Renal cortex interstitium (tissue), 15 donors: ENCODE results near the gene GOLGA8B. TPM values are rescaled to one million over a fixed set of nuclear protein-coding genes. Genes with fewer than 3 reads are reported as not detected.
"Not testable (repeated sequence)": the region's sequence is repeated elsewhere in the genome, so short reads cannot be mapped to it uniquely, and the experiment has no call there.

ENCODE experiments used
- DNase-seq, 11 donors: peaks; one replicate each; pipeline ENCODE4 v3.0.0-alpha.2; 2013; ENCODE audit warnings: low read depth in 9 of 11, low spot score in 4 of 11; ENCODE audit errors: extremely low read depth in 1 of 11
- long read RNA-seq, 16 experiments: transcript quantifications; one replicate each; lab custom pipeline, GENCODE V29; 2026
- polyA plus RNA-seq, 3 donors: library from polyadenylated mRNA; unstranded; fragments of 120-200 nt; gene quantifications; one replicate each; pipeline ENCODE4 v1.2.1, GENCODE V29; 2013; ENCODE audit not compliant: insufficient read length in 3 of 3

The GOLGA8B gene, protein sequence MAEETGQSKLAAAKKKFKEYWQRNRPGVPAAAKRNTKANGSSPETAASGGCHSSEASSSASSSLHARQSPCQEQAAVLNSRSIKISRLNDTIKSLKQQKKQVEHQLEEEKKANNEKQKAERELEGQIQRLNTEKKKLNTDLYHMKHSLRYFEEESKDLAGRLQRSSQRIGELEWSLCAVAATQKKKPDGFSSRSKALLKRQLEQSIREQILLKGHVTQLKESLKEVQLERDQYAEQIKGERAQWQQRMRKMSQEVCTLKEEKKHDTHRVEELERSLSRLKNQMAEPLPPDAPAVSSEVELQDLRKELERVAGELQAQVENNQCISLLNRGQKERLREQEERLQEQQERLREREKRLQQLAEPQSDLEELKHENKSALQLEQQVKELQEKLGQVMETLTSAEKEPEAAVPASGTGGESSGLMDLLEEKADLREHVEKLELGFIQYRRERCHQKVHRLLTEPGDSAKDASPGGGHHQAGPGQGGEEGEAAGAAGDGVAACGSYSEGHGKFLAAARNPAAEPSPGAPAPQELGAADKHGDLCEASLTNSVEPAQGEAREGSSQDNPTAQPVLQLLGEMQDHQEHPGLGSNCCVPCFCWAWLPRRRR
- 100 to 1,000 TPM in 2 of 3 donors, 10 to 100 TPM in 1; 77.9 to 243 (median 136) TPM for polyA plus RNA-seq
- long read RNA-seq, donor 1, partial matches to known transcripts, result 11 of 12 reads
- long read RNA-seq, donor 1, other reads (novel, unspliced or antisense), result 0 of 12 reads
- long read RNA-seq, donor 2, partial matches to known transcripts, result 0 of 1 reads
- long read RNA-seq, donor 2, other reads (novel, unspliced or antisense), result 0 of 1 reads
- long read RNA-seq, donor 3, result 0 reads
- long read RNA-seq, donor 4, partial matches to known transcripts, result 0 of 1 reads
- long read RNA-seq, donor 4, other reads (novel, unspliced or antisense), result 0 of 1 reads
- long read RNA-seq, donor 5, result 0 reads
- long read RNA-seq, donor 6, partial matches to known transcripts, result 11 of 14 reads
- long read RNA-seq, donor 6, other reads (novel, unspliced or antisense), result 0 of 14 reads
- long read RNA-seq, donor 7, full-length matches to known transcripts, result 1 of 1 reads
- long read RNA-seq, donor 7, partial matches to known transcripts, result 0 of 1 reads
- long read RNA-seq, donor 7, other reads (novel, unspliced or antisense), result 0 of 1 reads
- long read RNA-seq, donor 8, result 0 reads
- long read RNA-seq, donor 9, result 0 reads
- long read RNA-seq, donor 10, result 0 reads
- long read RNA-seq, donor 11, full-length matches to known transcripts, result 1 of 1 reads
- long read RNA-seq, donor 11, partial matches to known transcripts, result 0 of 1 reads
- long read RNA-seq, donor 11, other reads (novel, unspliced or antisense), result 0 of 1 reads
- long read RNA-seq, donor 12, partial matches to known transcripts, result 7 of 10 reads
- long read RNA-seq, donor 12, other reads (novel, unspliced or antisense), result 0 of 10 reads
- long read RNA-seq, donor 13, result 0 reads
- long read RNA-seq, donor 14, partial matches to known transcripts, result 11 of 11 reads
- long read RNA-seq, donor 14, other reads (novel, unspliced or antisense), result 0 of 11 reads
- long read RNA-seq, donor 15, partial matches to known transcripts, result 0 of 2 reads
- long read RNA-seq, donor 15, other reads (novel, unspliced or antisense), result 0 of 2 reads
- long read RNA-seq, donor 16, full-length matches to known transcripts, result 6 of 25 reads
- long read RNA-seq, donor 16, partial matches to known transcripts, result 19 of 25 reads
- long read RNA-seq, donor 16, other reads (novel, unspliced or antisense), result 0 of 25 reads

DNA sequence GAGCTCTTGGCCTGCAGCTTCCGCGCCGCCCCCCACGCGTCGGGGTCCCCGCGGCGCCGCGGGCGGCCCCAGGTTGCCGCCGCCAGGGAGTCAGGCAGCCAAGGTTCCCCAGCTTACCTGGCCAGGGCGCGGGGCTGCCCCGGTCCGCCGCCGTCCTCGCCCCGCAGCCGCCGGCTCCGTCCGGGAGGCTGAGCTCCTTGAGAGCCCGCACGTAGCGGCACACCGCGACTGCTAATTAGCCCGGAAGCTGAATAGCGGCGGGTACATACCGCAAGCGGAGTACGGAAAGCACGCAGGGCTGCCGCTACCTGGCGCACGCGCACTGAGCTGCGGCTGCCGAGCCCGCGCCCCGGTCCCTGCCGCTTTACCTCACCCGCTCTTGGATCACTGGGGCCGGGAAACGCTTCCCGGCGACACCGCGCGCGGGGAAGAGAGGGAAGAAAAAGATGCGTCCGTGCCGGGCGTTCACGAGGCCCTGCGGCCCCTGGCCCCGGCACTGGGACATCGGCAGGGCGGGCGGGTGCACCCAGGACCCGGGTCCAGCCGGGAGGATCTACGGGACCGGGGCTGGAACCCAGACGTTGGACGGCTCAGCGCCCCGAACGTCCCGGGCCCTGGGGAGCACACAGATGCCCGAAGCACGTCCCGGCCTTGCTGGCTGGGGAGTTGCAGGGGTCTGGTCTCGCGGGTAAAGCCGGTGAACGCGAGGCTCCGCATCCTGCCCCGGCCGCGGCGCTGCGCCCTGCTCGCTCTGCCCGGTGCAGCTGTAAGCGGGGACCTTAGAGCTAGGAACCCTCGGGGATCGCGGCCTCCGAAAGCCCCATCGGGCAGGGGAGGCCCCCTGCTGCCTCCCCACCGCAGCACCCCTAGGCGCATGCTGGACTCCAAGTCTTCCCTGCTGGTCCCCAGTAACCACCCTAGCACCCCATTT, at the start of gene GOLGA8B:
Gene GOLGA8B, minus strand, starts transcription at position 253 of the 931 bp plus-strand sequence. CDS start 47,739 bp downstream, outside the sequence.
- peak in 8 of 11 donors; percentile 41 to 67 (median 58) for DNase-seq

DNA sequence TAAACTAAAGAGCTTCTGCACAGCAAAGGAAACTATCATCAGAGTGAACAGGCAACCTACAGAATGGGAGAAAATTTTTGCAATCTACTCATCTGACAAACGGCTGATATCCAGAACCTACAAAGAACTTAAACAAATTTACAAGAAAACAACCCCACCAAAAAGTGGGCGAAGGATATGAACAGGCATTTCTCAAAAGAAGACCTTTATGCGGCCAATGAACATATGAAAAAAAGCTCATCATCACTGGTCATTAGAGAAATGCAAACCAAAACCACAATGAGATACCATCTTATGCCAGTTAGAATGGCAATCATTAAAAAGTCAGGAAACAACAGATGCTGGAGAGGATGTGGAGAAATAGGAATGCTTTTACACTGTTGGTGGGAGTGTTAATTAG, 49.7 kb upstream of the GOLGA8B start:
- not testable (repeated sequence) for DNase-seq

DNA sequence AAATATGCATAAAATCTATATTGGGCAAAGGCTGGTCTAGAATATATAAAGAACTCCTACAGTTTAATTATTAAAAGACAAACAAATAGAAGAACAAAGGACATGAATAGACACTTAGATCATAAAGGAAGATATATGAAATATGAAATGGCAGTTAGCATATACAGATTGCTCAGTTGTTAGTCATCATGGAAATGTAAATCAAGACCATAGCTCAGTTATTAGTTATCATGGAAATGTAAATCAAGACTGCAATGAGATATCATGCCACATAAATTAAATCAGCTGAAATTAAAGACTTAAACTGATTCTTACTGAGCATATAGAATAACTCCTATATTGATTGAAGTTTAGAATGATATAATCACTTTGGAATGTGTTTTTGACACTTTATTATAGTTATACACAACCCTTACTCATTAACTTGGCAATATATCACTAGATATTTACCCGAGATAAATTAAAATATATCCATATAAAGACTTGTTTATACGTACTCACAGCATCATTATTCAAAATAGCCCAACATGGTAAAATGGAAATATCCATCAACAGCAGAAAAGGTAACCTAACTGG, 45.2 kb upstream of the GOLGA8B start:
- no peak for DNase-seq

DNA sequence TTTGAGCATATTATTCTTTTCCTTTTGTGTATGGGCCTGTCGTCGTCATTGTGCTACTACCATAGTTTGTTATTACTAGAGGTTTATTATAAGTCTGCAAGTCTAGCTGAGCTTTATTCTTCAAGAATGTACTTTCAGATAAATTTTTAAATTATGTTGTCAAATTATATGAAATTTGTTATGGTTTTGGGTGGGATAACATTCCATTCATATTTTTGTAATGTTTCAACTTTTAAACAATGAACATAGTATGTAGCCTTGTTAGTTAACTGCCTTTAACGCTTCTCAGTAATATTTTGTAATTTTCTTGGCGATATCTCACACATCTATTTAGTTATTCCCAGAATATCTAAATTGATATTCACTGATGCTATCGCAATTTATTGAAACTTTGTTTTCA, 41.6 kb upstream of the GOLGA8B start:
- no peak for DNase-seq

DNA sequence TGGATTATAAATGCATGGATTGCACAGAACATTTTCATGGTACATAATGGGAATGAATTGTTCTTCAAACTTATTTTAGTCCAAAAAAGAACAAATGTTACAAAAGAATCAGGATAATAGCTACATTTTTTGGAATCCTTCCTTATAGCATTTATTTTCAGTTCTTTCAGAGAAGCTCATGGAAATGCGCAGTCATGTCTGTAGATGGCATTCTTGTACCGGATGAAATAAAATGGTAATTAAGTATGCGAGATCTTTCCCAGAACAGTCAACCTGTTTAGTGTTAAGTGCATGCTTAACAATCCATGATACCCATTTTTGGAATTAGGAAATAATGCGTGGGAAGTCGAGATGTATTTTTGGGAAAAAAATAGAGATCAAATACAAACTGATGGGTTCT, 38.2 kb upstream of the GOLGA8B start:
- DNase-seq, result peak in 1 of 11 donors; percentile 20

DNA sequence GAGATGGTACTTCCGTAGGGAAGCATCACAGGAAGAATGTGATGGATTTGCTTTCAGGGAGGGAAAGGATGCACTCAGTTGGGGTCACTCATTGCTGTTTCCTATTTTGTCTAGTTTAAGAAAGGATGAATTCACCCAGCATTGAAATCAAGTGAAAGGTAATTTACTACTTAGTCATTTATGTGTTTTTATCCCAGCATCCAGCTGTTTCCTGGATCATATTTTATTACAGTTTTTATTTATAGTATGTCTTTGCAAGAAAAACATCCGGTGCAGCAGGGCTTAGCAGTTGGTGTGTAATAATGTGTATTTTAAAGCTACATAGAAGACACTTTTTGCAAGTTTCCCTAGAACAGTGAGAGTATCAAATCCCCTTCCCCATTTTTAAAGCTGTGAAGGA, 37.4 kb upstream of the GOLGA8B start:
- DNase-seq, result peak in 3 of 11 donors; percentile 20 to 41 (median 35)

DNA sequence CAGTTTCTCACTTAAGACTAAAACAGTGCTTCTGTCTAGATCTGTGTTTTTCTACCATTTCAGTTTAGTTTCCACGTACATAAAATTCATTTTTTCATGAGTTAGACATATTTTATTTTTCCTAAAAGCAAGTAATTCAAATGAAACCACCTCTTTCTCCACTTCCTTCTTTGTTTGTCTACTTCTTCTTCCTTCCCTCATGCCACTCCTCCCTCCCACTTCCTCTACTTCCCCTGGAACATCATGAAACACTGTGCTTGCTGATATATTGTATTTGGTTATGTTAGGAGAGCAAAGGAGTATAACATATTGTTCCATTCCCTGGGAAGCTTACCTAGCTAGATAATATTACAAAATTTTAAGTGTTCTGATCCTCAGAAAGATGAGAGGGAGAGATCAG, 36.7 kb upstream of the GOLGA8B start:
- no peak for DNase-seq

DNA sequence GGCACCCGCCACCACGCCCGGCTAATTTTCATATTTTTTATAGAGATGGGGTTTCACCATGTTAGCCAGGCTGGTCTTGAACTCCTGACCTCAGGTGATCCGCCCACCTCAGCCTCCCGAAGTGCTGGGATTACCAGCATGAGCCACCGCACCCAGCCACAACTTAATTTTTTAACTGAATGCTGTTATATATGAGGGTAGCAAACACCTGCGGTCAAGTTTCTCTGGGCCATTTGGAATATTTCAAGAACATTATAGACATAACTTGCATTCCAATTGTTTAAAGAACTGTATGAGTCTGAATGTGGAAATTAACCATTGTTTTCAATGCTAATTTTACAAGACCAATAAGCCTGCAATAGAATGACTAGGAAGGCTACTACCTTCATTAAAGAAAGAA, 35.7 kb upstream of the GOLGA8B start:
- no peak for DNase-seq

DNA sequence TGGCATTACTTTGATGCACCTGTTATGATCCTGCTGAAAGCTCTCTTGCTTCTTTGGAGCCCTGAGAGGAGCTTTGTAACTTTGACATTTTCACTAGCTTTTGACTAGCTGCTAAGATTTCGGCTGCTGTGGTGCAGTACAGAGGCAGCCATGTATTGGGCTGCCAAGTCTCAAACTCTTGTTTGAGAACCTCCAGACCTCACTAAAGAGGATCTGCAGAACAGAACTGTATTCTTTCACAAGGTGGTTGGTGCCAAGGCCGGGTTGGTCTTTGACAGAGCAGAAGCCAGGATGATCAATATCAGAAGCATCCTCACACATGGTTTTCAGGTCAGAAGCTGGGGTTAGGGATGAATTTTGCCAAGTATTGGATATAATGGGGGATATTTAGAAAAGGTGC, 34.6 kb upstream of the GOLGA8B start:
- DNase-seq, result no peak

DNA sequence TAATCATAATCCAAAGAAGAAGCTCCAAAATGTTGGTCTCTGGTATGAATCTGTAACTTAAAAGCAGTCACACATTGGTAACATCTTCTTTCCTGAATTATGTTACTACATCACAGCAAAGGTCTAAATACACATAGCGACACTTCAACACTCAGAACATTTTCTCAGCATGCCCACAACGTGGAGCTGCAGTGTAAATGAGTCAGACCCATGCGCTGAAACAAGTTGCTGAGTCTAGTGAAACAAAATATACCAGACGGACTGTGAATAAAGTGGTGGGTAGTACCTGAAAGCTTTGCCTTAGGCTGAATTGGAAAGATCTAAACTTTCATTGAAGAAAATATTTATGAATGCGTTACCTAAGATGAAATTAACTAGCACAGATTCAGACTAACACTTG, 33.2 kb upstream of the GOLGA8B start:
- DNase-seq, result peak in 4 of 11 donors; percentile 21 to 34 (median 28)

DNA sequence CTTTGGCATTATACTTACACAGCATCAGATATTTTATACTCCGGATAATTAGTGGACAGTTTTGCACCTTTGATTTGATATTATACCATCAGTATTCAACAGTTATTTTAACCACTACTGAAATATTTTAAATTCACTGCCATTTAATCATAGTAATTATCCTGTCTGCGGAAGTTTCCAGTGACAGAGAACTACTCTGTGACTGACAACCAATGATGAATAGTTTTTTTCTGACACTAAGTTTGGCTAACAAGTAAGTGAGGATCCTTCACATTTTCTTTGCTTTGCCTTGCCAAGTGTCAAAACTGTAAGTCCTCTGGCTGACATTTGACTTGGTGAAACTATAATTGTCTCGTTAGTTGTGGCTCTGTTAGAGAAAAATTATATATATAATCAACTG, 30.5 kb upstream of the GOLGA8B start:
- DNase-seq, result no peak

DNA sequence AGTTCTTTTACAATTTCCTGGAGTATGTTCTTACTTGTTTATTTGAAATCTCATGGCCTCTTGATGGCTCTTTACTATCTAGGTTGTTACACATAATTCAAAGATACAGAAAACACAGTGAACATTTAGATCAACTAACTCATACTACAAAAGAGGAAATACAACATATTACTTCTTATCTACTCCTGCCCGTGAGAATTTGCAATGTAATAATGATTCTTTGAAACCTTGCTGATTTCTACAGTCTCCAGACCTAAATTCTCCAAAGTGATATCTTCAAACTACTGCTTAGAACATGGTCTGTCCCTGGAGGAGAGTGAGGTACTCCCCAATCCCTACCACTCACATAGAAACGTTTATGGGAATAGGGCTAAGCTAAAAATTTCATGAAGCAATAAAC, 29.9 kb upstream of the GOLGA8B start:
- DNase-seq, result no peak

DNA sequence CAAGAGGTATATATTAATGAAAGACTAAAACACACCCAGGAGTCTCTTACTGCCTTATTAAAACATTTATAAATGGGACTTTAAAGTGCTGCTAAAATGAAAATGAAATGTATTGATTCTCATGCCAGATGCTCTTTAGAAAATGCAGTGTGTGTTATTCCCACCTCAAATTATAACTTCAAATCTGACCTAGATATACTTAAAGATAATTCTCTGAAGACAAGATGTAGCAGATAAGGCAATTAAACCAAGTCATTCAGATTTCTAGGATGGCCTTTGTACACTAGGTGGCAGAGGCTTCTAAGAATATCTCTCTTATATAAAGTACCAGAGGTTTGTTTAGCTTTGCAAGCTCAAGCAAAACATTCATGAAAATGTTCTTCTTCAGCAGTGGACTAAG, 26.9 kb upstream of the GOLGA8B start:
- DNase-seq, result no peak

DNA sequence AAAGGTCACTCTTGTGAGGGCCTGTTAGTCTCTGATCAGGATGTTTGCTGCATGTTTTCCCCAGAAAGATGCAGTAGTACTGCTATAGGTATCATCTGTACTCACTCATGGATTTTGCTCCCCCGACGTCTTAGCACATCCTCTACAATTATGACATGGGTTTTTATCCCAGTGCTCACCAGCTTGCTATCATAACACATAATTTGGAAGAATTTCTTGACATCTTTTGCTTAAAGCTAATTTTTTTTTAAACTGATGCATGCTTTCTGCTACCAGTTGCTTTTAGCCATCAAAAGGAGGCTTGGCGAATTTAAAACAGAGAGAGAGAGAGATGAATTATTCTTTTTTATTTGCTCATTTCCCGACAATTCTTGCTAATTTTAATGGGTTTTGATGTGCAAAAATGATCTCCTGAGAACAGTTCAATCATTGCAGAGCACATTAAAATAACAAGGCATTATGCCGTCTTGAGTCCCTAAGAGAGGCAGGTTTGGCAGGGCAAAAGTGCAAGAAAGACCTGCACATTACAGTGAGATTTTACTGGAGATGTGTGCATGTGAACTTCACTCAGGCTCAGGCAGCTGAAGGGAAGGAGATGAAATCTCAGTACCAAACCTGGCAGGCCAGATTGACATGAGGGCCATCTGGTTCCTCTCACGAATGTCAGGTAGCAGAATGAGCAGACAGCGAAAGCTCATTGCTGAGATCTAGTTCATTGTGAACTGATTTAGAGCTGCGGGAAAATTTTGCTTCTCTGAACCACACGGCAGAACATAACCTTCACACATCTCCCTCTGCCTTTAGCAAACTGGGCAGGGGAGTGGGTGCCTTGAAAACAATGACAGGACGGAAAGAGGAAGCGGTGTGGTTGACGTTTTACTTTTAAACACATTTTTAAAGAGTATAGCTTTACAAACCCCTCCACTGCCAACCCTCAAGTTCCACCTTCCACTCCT, 25.9 kb upstream of the GOLGA8B start:
- no peak for DNase-seq

DNA sequence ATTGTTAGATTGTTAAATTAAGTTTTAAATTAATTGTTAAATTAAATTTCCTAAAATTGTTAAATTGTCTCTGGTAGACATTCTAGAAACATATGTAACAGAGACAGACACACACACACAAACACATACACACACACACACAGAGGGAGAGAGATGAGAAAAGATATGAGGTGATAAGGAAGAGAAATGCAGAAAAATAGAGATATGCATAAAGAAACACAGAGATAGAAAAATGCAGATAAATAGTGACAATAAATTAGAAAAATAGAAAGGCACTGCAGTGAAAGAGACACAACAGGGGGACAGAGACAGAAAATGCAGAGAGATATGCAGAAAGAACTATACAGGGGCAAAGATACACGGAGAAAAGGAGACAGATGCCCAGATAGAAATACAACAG, 25.1 kb upstream of the GOLGA8B start:
- no peak for DNase-seq

DNA sequence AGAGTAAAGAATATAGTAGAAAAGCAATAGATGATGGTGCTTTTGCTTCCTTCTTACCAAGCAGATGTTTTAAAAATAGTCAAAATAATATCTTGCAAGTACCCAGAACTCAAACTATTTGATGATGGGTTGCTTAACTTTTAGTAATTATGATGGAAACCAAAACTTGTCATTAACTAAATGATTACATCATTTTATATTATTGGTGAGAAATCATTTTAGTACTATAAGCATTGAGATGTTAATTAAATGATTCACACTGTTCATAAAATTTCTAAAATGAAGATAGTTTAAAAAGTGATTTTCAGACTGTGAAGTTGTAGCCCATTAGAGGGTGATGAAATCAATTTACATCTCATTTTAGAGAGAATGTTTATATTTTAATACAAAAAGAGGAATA, 24.4 kb upstream of the GOLGA8B start:
- DNase-seq, result no peak
